H1 (cell line): ENCODE data around the gene GTF2IRD1. TPM values are rescaled to one million over a fixed set of nuclear protein-coding genes. Genes with fewer than 3 reads are reported as not detected.

Experiments used
- CTCF ChIA-PET: fragments of 300-600 bp; sonication (Branson Sonifier 250); formaldehyde crosslinking; loops from one replicate; lab custom pipeline; 2021; ENCODE audit not compliant: partially characterized antibody; lab: Charles Lee
- POLR2A ChIA-PET: fragments of 300-600 bp; sonication (Branson Sonifier 250); formaldehyde crosslinking; loops from one replicate; lab custom pipeline; 2021; ENCODE audit warnings: inconsistent platforms; ENCODE audit not compliant: partially characterized antibody; lab: Charles Lee
- DNase-seq, 2 experiments: peaks; one replicate each; pipeline versions ENCODE4 v3.0.0 to v3.0.0-alpha.2; 2010 to 2022; ENCODE audit warnings: low spot score in 2 of 2, low read depth in 1 of 2, mixed read lengths in 1 of 2
- FAIRE-seq: peaks from 2 replicates; lab custom pipeline; 2011; peaks lifted over from hg19 to GRCh38; lab: Jason Lieb, UNC
- H2AFZ ChIP-seq: 2 replicates; pipeline ENCODE4 v1.8.1; 2012; ENCODE audit warnings: low read length, inconsistent platforms
- H2AK5ac ChIP-seq: 2 replicates; pipeline ENCODE4 v1.6.1; 2013; ENCODE audit warnings: low read depth, low read length
- H2BK120ac ChIP-seq: replicated peaks from 2 replicates; pipeline ENCODE3; 2013; ENCODE audit warnings: low read depth, low read length, inconsistent platforms
- H2BK12ac ChIP-seq: 2 replicates; pipeline ENCODE4 v1.6.1; 2013; ENCODE audit warnings: low read depth, low read length
- H2BK15ac ChIP-seq: 2 replicates; pipeline ENCODE4 v1.6.1; 2013; ENCODE audit warnings: low read length
- H2BK20ac ChIP-seq: 2 replicates; pipeline ENCODE4 v1.6.1; 2013; ENCODE audit warnings: low read length
- H2BK5ac ChIP-seq: 2 replicates; pipeline ENCODE4 v1.6.1; 2013; ENCODE audit warnings: low read depth, low read length
- H3K14ac ChIP-seq: 2 replicates; pipeline ENCODE4 v1.6.1; 2013; ENCODE audit warnings: inconsistent platforms; ENCODE audit not compliant: insufficient read length
- H3K18ac ChIP-seq: 2 replicates; pipeline ENCODE4 v1.6.1; 2013; ENCODE audit warnings: low read length; ENCODE audit errors: extremely low read depth
- H3K23ac ChIP-seq: 2 replicates; pipeline ENCODE4 v1.6.1; 2013; ENCODE audit warnings: inconsistent platforms; ENCODE audit not compliant: insufficient read length
- H3K23me2 ChIP-seq: 2 replicates; pipeline ENCODE4 v1.6.1; 2013; ENCODE audit warnings: low read depth, low read length
- H3K27ac ChIP-seq: 2 replicates; pipeline ENCODE4 v1.6.1; 2011; ENCODE audit warnings: low read depth, low read length, inconsistent platforms
- H3K27me3 ChIP-seq, 4 experiments: replicated peaks in 1 of 4; 1 replicate in 1 of 4; 2 replicates in 3 of 4; pipeline versions ENCODE4 v1.6.1 to v1.8.1; 2011 to 2013; ENCODE audit warnings: low read length in 3 of 4, mild to moderate bottlenecking in 3 of 4, inconsistent platforms in 2 of 4, mixed read lengths in 2 of 4, moderate library complexity in 1 of 4; ENCODE audit not compliant: control insufficient read depth in 3 of 4, insufficient read depth in 3 of 4; ENCODE audit errors: extremely low read depth in 1 of 4
- H3K36me3 ChIP-seq, 4 experiments: 2 replicates each; pipeline versions ENCODE4 v1.6.1 to v1.8.1; 2011 to 2013; ENCODE audit warnings: mild to moderate bottlenecking in 4 of 4, low read length in 3 of 4, moderate library complexity in 2 of 4, control low read depth in 1 of 4, inconsistent platforms in 1 of 4; ENCODE audit not compliant: insufficient read depth in 4 of 4, control insufficient read depth in 2 of 4
- H3K4ac ChIP-seq: replicated peaks from 2 replicates; pipeline ENCODE3; 2013; ENCODE audit warnings: low read length, low read depth, mixed read lengths, inconsistent platforms; ENCODE audit not compliant: insufficient read length
- H3K4me1 ChIP-seq, 4 experiments: replicated peaks in 1 of 4; 1 replicate in 1 of 4; 2 replicates in 3 of 4; pipeline versions ENCODE4 v1.6.1 to v1.8.1; 2011 to 2013; ENCODE audit warnings: low read length in 3 of 4, inconsistent platforms in 2 of 4, mixed read lengths in 1 of 4; ENCODE audit not compliant: insufficient read depth in 4 of 4, control insufficient read depth in 3 of 4
- H3K4me2 ChIP-seq, 2 experiments: 2 replicates each; pipeline versions ENCODE4 v1.6.1 to v1.8.1; 2011 to 2013; ENCODE audit warnings: low read depth in 2 of 2, low read length in 2 of 2, control low read depth in 1 of 2, inconsistent platforms in 1 of 2, mild to moderate bottlenecking in 1 of 2; ENCODE audit not compliant: insufficient read depth in 1 of 2
- H3K4me3 ChIP-seq, 4 experiments: fragments of 200-600, 300-600 bp in 1 of 4; sonication (generic), shearing (Covaris generic), sonication (Bioruptor Twin) in 1 of 4; 2 replicates each; pipeline versions ENCODE4 v1.5.1 to v1.8.1; 2011 to 2016; ENCODE audit warnings: low read length in 4 of 4, low read depth in 3 of 4, control low read depth in 2 of 4, inconsistent platforms in 2 of 4, mild to moderate bottlenecking in 2 of 4, mixed read lengths in 1 of 4, moderate library complexity in 1 of 4; ENCODE audit not compliant: insufficient read depth in 2 of 4; ENCODE audit errors: extremely low read depth in 1 of 4
- H3K56ac ChIP-seq: replicated peaks from 2 replicates; pipeline ENCODE3; 2013; ENCODE audit warnings: low read depth, mild to moderate bottlenecking, mixed read lengths, low read length, inconsistent platforms; ENCODE audit not compliant: insufficient read length
- H3K79me1 ChIP-seq: 2 replicates; pipeline ENCODE4 v1.6.1; 2013; ENCODE audit warnings: low read depth, low read length, control low read depth
- H3K79me2 ChIP-seq, 2 experiments: 2 replicates each; pipeline versions ENCODE4 v1.6.1 to v1.8.1; 2012 to 2013; ENCODE audit warnings: low read length in 2 of 2, mild to moderate bottlenecking in 2 of 2, inconsistent platforms in 1 of 2; ENCODE audit not compliant: insufficient read depth in 2 of 2, control insufficient read depth in 1 of 2
- H3K9ac ChIP-seq, 4 experiments: replicated peaks in 1 of 4; 1 replicate in 1 of 4; 2 replicates in 3 of 4; pipeline versions ENCODE4 v1.6.1 to v1.8.1; 2011 to 2013; ENCODE audit warnings: low read depth in 3 of 4, low read length in 3 of 4, control low read depth in 2 of 4, mild to moderate bottlenecking in 2 of 4, moderate library complexity in 2 of 4, inconsistent platforms in 1 of 4; ENCODE audit errors: extremely low read depth in 1 of 4
- H3K9me3 ChIP-seq, 2 experiments: 2 replicates each; pipeline versions ENCODE4 v1.6.1 to v1.8.1; 2012 to 2013; ENCODE audit warnings: mild to moderate bottlenecking in 2 of 2, moderate library complexity in 2 of 2, control low read depth in 1 of 2, inconsistent platforms in 1 of 2, low read depth in 1 of 2, low read length in 1 of 2, mixed read lengths in 1 of 2; ENCODE audit not compliant: insufficient read depth in 2 of 2
- H4K20me1 ChIP-seq, 2 experiments: replicated peaks in 1 of 2; 2 replicates each; pipeline versions ENCODE3 to v1.8.1; 2011 to 2013; ENCODE audit warnings: inconsistent platforms in 2 of 2, low read length in 2 of 2, mild to moderate bottlenecking in 1 of 2; ENCODE audit not compliant: insufficient read depth in 2 of 2, control insufficient read depth in 1 of 2
- H4K5ac ChIP-seq: 2 replicates; pipeline ENCODE4 v1.6.1; 2013; ENCODE audit warnings: low read length, low read depth, mixed read lengths, inconsistent platforms; ENCODE audit not compliant: insufficient read length
- H4K8ac ChIP-seq: 2 replicates; pipeline ENCODE4 v1.8.0; 2013; ENCODE audit warnings: mild to moderate bottlenecking, moderate library complexity, low read length, inconsistent platforms; ENCODE audit not compliant: insufficient read depth; ENCODE audit errors: extremely low read depth
- H4K91ac ChIP-seq: replicated peaks from 2 replicates; pipeline ENCODE3; 2013; ENCODE audit warnings: low read length, mixed read lengths, inconsistent platforms; ENCODE audit not compliant: insufficient read length
- BRCA1 ChIP-seq: IDR thresholded peaks from 2 replicates; pipeline ENCODE4 v1.6.1; 2012; ENCODE audit warnings: low read depth, low read length, improper control_type of control experiment
- FOSL1 ChIP-seq: IDR thresholded peaks from 2 replicates; pipeline ENCODE4 v1.6.1; 2011; ENCODE audit warnings: mild to moderate bottlenecking, low read depth, low read length, moderate library complexity; ENCODE audit not compliant: insufficient read depth
- GABPA ChIP-seq: IDR thresholded peaks from 2 replicates; pipeline ENCODE4 v1.6.1; 2011; ENCODE audit warnings: mild to moderate bottlenecking, low read length, moderate library complexity, borderline replicate concordance; ENCODE audit not compliant: insufficient read depth
- POLR2AphosphoS5 ChIP-seq: IDR thresholded peaks from 2 replicates; pipeline ENCODE4 v1.6.1; 2011; ENCODE audit warnings: low read depth, low read length
- RNF2 ChIP-seq: fragments of 200-900, 300-1000 bp; sonication (generic); IDR thresholded peaks from 2 replicates; pipeline ENCODE4 v1.7.1; 2016; ENCODE audit warnings: borderline replicate concordance, low read depth, mild to moderate bottlenecking, antibody characterized with exemption, low read length; ENCODE audit not compliant: poor library complexity, severe bottlenecking; ENCODE audit errors: missing control alignments
- SAP30 ChIP-seq: fragments of 300-600 bp; sonication (generic); IDR thresholded peaks from 2 replicates; pipeline ENCODE4 v1.7.1; 2012; ENCODE audit warnings: low read length, moderate library complexity, mild to moderate bottlenecking, inconsistent platforms; ENCODE audit not compliant: insufficient read depth, insufficient replicate concordance
- TAF7 ChIP-seq: optimal IDR thresholded peaks from 2 replicates; pipeline ENCODE3; 2011; ENCODE audit warnings: low read depth, mild to moderate bottlenecking, inconsistent platforms, low read length, moderate library complexity, borderline replicate concordance
- WGBS, 2 experiments: shearing (Covaris generic) in 1 of 2; methylation state at CpG; one replicate each; pipeline versions ENCODE4 v1.1.6 to v1.1.7; 2013 to 2015; ENCODE audit warnings: low lambda C conversion rate in 2 of 2, mixed read lengths in 2 of 2, inconsistent platforms in 1 of 2, low coverage in 1 of 2, missing lambda C conversion rate in 1 of 2; ENCODE audit not compliant: insufficient replicate concordance in 2 of 2, insufficient coverage in 1 of 2, insufficient read length in 1 of 2; ENCODE audit errors: extremely low coverage in 1 of 2, missing lambda C conversion rate in 1 of 2; 5-methylcytosine and 5-hydroxymethylcytosine counted together
- polyA plus RNA-seq, 7 experiments: library from polyadenylated mRNA; depleted of rRNA in 3 of 7; stranded (reverse) in 5 of 7; unstranded in 2 of 7; fragments of >200 nt in 5 of 7; fragments of 200-250 nt in 2 of 7; gene quantifications; 1 replicate in 5 of 7; 2 replicates in 1 of 7; 4 replicates in 1 of 7; pipeline versions ENCODE4 v1.2.1 to v1.2.3, GENCODE V29; 2011 to 2013; ENCODE audit warnings: missing spikeins in 2 of 7, mixed read lengths in 2 of 7
- total RNA-seq: library from RNA; stranded (reverse); fragmentation: NEBNext Ultra II Directional; extraction: Animal tissue kit (Norgen Biotek cat#: 25700); gene quantifications from 2 replicates; pipeline ENCODE4 v1.2.1, GENCODE V29; 2021
- TF ChIP-seq, protein P1 (sequence below): IDR thresholded peaks from 2 replicates; pipeline ENCODE4 v1.6.1; 2011; ENCODE audit warnings: low read depth, mild to moderate bottlenecking, low read length; ENCODE audit not compliant: insufficient read depth
- TF ChIP-seq, protein P2 (sequence below): IDR thresholded peaks from 2 replicates; pipeline ENCODE4 v1.6.1; 2012; ENCODE audit warnings: inconsistent platforms
- TF ChIP-seq, protein P3 (sequence below): IDR thresholded peaks from 2 replicates; pipeline ENCODE4 v1.6.1; 2012; ENCODE audit warnings: inconsistent platforms

The GTF2IRD1 gene
- total and polyA plus RNA-seq, 2 of the 8 experiments (the other 6 are each of a cell fraction or from before 2014, with no cell fraction given) = 27.4 to 45.4 TPM

DNA sequence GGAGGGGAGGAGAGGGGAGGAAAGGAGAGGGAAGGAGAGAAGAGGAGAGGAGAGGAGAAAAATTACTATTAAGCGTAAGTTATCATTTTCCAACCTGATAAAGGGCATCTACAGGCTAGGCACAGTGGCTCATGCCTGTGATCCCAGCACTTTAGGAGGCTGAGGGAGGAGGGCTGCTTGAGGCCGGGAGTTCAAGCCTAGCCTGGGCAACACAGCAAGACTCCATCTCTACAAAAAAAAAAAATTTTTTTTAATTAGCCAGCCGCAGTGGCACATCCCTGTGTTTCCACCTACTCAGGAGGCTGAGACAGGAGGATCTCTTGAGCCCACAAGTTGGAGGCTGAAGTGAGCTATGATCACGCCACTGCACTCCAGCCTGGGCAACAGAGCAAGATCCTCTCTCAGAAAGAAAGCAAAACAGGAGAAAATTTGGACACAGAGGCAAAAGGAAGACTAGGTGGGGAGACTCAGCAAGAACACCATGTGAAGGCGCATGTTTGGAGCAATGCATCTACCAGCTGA, 168.6 kb downstream of the GTF2IRD1 start:
- no peaks in the 10 kb centered on the region for H3K36me3 ChIP-seq
- WGBS, 2 experiments = 89% methylated on average over 5 of the region's 5 CpGs; no CpG with 5 or more reads in 1 of the 2 experiments
- H3K27me3 ChIP-seq = no peaks in the 10 kb centered on the region
- H3K79me2 ChIP-seq = no peaks in the 10 kb centered on the region
- H4K5ac ChIP-seq = no peak overlapping the region
- no peak overlapping the region for H3K27ac ChIP-seq
- H3K4me1 ChIP-seq = peaks cover 0 to 8% (median 4%) of the 10 kb centered on the region in 4 experiments; a peak in 6 of 7 replicates
- H2BK15ac ChIP-seq = peak overlapping the region; percentile 63; the same call in 1 of the 2 replicates
- FAIRE-seq = no peak
- no peak overlapping the region; a peak in 1 of 7 replicates for H3K9ac ChIP-seq
- no peak overlapping the region for H4K8ac ChIP-seq
- H3K56ac ChIP-seq = no peak overlapping the region
- H2BK5ac ChIP-seq = no peak overlapping the region
- H3K14ac ChIP-seq = no peak overlapping the region
- H3K79me1 ChIP-seq = no peaks in the 10 kb centered on the region
- no peak overlapping the region for H2AK5ac ChIP-seq
- H2BK12ac ChIP-seq = no peak overlapping the region
- H3K4ac ChIP-seq = no peak overlapping the region
- no peaks in the 10 kb centered on the region for H3K9me3 ChIP-seq
- no peaks in the 10 kb centered on the region for H3K23me2 ChIP-seq
- POLR2A ChIA-PET = no interaction called here
- no peak overlapping the region for H4K91ac ChIP-seq
- no peak overlapping the region for H2AFZ ChIP-seq
- H3K23ac ChIP-seq = no peak overlapping the region
- 0 out of 2 replicates have a peak overlapping the region, but pooled peaks have one; percentile 48 for H2BK20ac ChIP-seq
- no peak overlapping the region for H2BK120ac ChIP-seq
- H4K20me1 ChIP-seq = no peaks in the 10 kb centered on the region
- no peak overlapping the region for H3K18ac ChIP-seq
- DNase-seq = no peak
- no peak overlapping the region for H3K4me2 ChIP-seq
- CTCF ChIA-PET = interaction anchor here (1.2 kb wide), 1 partner anchor 10 kb away, joined by 3 read pairs; no protein-coding TSS in a partner anchor
- H3K4me3 ChIP-seq = no peak overlapping the region
- TF ChIP-seq, protein P1, sequence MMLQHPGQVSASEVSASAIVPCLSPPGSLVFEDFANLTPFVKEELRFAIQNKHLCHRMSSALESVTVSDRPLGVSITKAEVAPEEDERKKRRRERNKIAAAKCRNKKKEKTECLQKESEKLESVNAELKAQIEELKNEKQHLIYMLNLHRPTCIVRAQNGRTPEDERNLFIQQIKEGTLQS = no peak
- TF ChIP-seq, protein P2, sequence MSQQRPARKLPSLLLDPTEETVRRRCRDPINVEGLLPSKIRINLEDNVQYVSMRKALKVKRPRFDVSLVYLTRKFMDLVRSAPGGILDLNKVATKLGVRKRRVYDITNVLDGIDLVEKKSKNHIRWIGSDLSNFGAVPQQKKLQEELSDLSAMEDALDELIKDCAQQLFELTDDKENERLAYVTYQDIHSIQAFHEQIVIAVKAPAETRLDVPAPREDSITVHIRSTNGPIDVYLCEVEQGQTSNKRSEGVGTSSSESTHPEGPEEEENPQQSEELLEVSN = no peak
- TF ChIP-seq RNF2 = no peak
- no peak for TF ChIP-seq FOSL1
- no peak for TF ChIP-seq SAP30
- no peak for TF ChIP-seq BRCA1
- TF ChIP-seq POLR2AphosphoS5 = no peak
- TF ChIP-seq GABPA = no peak
- no peak for TF ChIP-seq TAF7
- TF ChIP-seq, protein P3, sequence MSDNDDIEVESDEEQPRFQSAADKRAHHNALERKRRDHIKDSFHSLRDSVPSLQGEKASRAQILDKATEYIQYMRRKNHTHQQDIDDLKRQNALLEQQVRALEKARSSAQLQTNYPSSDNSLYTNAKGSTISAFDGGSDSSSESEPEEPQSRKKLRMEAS = no peak
